AML-193 (cell line): ENCODE results near the gene DNAJC5.
"Not testable (repeated sequence)": the region's sequence is repeated elsewhere in the genome, so short reads cannot be mapped to it uniquely, and the experiment has no call there.

Experiments used
- DNase-seq, 2 experiments: peaks; one replicate each; lab custom pipeline; 2025; lab: John Stamatoyannopoulos, UW

DNAJC5 gene

GRCh38 chr20:63955827-63956663 lies 61.1 kb downstream of the DNAJC5 start, which contains the start of gene UCKL1:
UCKL1 (minus strand) TSS chr20:63956416; CDS start chr20:63956372, 44 bp downstream.
- peak; percentile 55 to 78 for DNase-seq

- DNase-seq, result no peak
Measured at GRCh38 chr20:63956664-63957003, 61.7 kb downstream of the DNAJC5 start.

- peak; percentile 44 to 45 for DNase-seq
Measured at GRCh38 chr20:63957004-63957689, 62.2 kb downstream of the DNAJC5 start.

GRCh38 chr20:63957690-63958441 lies 62.9 kb downstream of the DNAJC5 start:
- no peak for DNase-seq

GRCh38 chr20:63958471-63958870 lies 63.5 kb downstream of the DNAJC5 start:
- no peak for DNase-seq

- no peak for DNase-seq
Measured at GRCh38 chr20:63958964-63959698, 64.2 kb downstream of the DNAJC5 start.

- DNase-seq, result no peak
Measured at GRCh38 chr20:63959699-63960075, 64.8 kb downstream of the DNAJC5 start.

- DNase-seq, result not testable (repeated sequence)
Measured at GRCh38 chr20:63960654-63961621, 66.0 kb downstream of the DNAJC5 start.

GRCh38 chr20:63961664-63962425 lies 66.9 kb downstream of the DNAJC5 start:
- DNase-seq, result no peak

- DNase-seq, result no peak
Measured at GRCh38 chr20:63962426-63963347, 67.8 kb downstream of the DNAJC5 start.

GRCh38 chr20:63963348-63963741 lies 68.4 kb downstream of the DNAJC5 start:
- DNase-seq, result no peak

GRCh38 chr20:63963784-63964301 lies 68.9 kb downstream of the DNAJC5 start:
- DNase-seq, result no peak

- DNase-seq, result no peak
Measured at GRCh38 chr20:63964412-63964811, 69.5 kb downstream of the DNAJC5 start.

GRCh38 chr20:63966172-63966943 lies 71.4 kb downstream of the DNAJC5 start:
- DNase-seq, result no peak

- DNase-seq, result no peak
Measured at GRCh38 chr20:63966944-63967322, 72.0 kb downstream of the DNAJC5 start.

GRCh38 chr20:63967330-63968135 lies 72.6 kb downstream of the DNAJC5 start:
- DNase-seq, result no peak
